ENCODE measurements around the gene POU2F2.

DNA sequence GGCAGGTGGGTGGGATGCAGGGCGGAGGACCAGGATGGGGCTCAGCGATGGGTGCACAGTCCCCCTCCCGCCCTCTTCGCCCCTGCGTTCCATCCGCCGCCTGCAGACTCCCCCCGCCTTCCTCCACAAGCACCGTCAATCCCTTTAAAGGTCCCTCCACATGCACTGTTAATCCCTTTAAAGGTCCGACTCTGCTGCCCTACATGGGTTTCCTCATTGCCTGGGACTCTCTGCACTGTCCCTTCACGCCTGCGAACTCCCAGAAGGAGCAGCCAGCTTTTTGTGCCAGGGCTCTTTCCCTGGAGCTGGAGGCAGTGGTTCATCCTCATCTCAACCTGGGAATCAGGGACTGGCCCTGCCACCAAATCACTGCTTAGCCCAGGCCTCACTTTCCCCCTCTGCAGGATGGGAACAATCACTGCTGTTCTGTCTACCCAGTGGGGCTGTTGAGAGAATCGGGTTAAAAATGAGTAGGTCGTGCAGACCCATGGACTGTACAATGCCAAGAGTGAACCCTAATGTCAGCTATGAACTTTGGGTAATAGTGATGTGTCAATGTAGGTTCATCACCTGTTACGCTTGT, 35.9 kb downstream of the POU2F2 start:
- TF ChIP-seq, protein P1, sequence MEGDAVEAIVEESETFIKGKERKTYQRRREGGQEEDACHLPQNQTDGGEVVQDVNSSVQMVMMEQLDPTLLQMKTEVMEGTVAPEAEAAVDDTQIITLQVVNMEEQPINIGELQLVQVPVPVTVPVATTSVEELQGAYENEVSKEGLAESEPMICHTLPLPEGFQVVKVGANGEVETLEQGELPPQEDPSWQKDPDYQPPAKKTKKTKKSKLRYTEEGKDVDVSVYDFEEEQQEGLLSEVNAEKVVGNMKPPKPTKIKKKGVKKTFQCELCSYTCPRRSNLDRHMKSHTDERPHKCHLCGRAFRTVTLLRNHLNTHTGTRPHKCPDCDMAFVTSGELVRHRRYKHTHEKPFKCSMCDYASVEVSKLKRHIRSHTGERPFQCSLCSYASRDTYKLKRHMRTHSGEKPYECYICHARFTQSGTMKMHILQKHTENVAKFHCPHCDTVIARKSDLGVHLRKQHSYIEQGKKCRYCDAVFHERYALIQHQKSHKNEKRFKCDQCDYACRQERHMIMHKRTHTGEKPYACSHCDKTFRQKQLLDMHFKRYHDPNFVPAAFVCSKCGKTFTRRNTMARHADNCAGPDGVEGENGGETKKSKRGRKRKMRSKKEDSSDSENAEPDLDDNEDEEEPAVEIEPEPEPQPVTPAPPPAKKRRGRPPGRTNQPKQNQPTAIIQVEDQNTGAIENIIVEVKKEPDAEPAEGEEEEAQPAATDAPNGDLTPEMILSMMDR (IDR thresholded peaks at IDR 0.05) = no peak
- TF ChIP-seq POLR2A (IDR thresholded peaks at IDR 0.05) = no peak
- TF ChIP-seq EP300 (IDR thresholded peaks at IDR 0.05) = no peak
